SK-MEL-5 (cell line): ENCODE results near the gene TACR1. TPM values are rescaled to one million over a fixed set of nuclear protein-coding genes. Genes with fewer than 3 reads are reported as not detected.
"Not testable (repeated sequence)": the region's sequence is repeated elsewhere in the genome, so short reads cannot be mapped to it uniquely, and the experiment has no call there.

Experiments
- DNase-seq: peaks from one replicate; pipeline ENCODE4 v3.0.0-alpha.2; 2016; ENCODE audit warnings: low read depth, low spot score
- in situ Hi-C: cut with HindIII; loops from 2 replicates; pipeline ENCODE4 v1.10.0; 2016; ENCODE audit warnings: low sequenced_read_pairs, high pct_unique_total_duplicates, low pct_unique_long_range_greater_than_20kb
- total RNA-seq: library from RNA; depleted of rRNA; stranded (reverse); fragments of >200 nt; shearing (Covaris generic); gene quantifications from 2 replicates; pipeline ENCODE4 v1.2.3, GENCODE V29; 2014

Gene TACR1
- total RNA-seq, 1 experiment from 2014 or later: not detected

DNA sequence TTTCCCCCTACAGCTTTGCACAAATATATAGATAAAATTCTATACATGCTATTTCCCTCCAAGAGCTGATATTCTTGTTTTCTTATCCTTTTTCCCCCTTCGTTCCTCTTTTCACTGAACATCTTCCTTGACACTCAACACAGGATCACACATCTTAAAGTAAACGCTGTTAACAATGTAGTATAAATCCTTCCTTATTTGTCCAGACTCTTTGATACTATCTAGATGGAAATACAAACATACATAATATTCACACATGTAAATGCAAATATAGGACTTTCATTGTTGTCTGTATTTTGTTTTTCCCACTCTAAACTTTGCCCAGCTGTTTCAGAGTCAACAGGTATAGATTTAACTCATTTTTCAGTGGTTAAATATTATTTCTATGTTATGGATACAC lies 3.0 kb upstream of the TACR1 start:
- in situ Hi-C loops: no loop called here
- no peak for DNase-seq

DNA sequence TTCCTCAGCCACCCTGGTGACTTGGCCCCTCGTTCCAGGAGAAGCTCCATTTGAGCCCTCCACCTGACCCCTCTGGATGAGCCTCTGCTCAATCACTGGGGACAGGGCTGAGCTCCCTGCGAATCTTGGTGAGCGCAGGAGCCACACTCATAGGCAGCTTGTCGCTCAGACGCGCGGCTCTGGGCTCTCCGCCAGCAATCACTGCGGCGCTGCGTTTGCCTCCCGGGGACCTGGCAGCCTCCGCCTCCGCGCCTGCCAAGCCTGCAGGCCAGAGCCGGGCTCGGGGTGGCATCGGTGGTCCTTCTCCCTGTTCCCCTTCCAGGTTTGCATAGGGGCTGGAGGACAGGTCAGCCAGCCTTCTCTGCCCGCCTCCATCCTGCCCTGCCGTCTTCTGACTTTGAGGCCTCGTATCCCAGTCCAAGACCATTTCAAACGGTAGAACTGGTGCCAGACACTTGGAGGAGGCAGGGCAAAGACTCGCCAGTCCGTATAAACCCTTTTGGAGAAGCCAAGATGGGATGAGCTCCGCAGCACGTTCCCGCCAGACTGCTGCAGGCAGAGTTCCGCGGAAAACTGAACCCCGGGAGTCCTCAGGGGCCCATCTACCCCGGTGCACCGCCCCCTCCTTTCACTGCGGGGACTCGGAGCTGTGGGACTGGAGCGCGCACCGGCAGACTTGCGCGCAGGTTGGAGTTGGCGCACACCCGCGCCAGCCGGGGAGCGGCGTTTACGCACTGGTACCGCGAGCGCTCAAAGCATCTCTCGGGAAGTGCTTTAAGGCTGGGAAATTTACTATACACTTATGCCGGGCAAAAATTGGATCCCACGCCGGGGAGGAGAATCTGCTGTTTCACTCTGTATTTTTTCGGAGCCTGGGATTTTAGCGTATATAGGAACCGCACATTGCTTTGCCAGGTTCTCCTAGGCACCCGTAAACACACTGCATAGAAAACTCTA lies 1.1 kb upstream of the TACR1 start:
- in situ Hi-C loops: no loop called here

DNA sequence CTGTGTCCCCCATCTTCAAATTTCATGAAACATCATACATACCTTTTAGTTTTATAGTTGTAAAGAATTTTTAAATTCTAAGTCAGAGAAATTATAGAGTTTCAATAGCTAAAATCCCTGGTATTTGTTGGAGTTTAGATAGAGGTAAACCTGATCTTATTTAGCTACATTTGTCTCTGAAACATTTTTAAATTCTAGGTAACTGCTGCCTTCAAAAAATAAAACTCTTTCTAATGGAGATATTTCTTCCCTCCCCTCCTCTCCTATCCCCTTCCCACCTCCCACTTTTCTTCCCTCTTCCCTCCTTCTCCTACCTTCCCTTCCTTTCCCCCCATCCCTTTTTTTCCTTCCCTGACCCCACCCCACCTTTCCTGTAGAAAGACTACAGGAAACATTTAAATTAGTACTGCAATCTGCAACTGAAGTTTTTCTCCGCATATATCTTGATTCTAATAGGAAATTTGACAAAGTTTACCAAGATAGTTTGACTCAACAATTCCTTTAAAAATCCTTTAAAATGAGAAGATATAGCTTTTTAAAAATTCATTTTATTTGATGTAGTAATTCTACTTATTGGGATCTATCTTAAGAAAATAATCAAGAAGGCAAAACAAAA lies 4.1 kb downstream of the TACR1 start:
- no peak for DNase-seq
- in situ Hi-C loops: no loop called here

More for the DNA sequence above, 1.1 kb upstream of the TACR1 start:
- no peak for DNase-seq

DNA sequence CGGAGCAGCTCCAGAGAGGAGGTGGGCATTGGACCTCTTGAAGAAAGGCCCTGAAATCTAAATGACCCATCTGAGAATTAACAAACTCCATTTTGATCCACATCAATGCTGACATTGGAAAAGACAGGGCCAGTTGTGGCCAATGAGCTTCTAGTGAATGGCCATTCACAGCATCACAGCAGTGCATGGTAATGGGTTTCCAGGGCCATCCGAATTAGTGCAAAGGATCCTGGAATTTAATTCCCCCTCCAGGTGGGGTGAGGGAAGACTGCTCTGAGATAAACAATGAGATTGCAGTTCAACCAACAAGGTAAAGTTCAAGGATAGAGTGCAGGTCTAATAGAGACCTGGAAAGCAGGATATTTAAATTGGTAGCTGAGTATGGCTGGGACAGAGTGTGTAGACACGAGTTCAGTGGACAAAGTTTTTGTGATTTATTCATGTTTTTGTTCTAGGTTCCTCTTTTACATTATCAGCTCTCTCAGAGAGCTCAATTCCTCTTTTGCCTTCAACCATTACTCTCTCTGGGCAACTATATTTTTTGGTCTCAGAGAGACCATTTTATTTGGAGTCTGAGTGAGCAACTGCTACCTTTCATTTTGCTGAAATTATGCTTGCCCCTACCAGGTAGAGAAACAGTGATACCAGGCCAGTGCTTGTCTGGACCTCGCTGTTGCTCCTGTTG lies 5.0 kb downstream of the TACR1 start:
- in situ Hi-C loops: no loop called here

DNA sequence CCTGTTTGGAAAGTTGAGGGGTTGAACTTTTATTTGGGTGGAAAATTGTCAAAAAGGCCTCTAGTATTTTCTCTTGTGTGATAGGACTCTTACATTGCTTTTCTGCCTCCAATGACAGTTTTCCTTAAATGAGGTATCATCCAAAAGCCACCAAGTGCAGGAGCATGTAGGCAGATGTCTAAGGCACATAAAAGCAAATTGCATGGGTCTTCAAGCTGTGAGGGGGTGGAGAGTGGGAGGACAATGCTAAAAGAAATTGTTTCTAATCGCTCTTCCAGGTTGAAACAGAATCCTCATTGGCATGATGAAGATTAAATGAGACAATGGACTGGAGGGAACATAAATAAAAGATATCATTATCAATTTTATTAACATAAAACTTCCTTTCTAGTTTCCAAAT lies 6.8 kb downstream of the TACR1 start:
- in situ Hi-C loops: no loop called here
- no peak for DNase-seq

More for the DNA sequence above, 5.0 kb downstream of the TACR1 start:
- DNase-seq: no peak

DNA sequence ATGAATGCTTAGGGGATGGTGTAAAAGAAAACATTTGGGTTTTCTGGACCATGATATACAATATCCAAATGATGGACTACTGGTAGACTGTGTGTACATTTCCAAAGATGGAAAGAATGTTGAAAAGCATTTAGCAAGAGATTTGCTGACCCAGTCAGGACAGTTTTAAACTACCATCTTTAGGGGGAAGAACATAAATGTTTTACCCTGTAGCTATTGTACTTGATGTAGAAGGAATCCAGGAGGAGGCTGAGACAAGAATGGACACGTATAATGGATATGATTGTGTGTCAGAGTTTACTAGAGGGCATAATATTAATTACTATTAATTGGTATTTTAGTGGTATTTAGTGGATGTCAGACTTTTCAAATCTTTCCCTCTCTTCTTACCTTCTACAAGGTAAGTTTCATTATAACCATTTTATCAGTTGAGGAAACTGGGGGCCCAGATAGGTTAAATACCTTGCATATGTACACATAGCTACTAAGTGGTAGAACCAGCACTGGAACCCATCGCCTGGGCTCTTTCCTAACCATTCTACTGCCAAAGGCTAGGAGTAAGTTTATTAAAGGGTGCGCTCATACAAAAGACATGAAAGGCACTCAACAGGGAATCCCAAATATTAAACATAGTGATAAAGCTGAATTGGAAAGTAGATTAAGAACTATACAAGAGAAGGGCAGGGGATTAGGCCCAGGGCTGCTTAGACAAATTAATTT lies 8.9 kb downstream of the TACR1 start:
- in situ Hi-C loops: no loop called here
- DNase-seq: no peak

DNA sequence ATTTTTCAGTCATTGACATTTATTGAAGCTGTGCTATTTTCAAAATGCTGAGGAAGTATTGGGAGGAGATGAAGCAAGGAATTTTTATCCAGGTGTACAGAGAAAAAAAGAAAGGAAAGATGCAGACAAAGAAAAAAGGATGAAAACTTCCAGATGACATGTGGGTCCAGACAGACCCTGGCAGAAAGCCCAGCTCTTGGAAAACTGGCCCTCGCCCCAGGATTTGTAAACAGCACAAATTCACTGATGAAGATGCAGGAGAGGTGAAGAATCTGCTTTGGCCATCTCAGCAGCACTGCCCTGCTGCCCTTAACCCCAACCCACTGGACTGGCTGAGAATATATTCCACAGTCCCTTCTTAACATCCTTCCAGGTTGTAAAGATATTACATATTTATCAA lies 12.5 kb downstream of the TACR1 start:
- in situ Hi-C loops: no loop called here
- DNase-seq: no peak

DNA sequence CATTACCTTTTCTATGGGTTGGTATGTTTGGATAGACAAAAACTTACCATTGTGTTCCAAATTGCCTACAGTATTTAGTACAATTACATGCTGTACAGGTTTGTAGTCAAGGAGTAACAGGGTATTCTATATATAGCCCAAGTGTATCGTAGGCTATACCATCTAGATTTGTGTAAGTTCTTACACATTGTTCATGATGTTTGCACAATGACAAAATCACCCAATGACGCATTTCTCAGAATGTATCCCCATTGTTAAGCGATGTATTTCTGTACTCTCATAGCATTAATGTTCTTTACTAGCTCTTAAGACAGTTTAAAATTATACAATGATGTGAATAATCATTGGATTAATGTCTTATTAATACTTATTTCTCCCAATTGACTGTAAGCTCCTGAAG lies 16.7 kb downstream of the TACR1 start:
- DNase-seq: no peak
- in situ Hi-C loops: no loop called here

DNA sequence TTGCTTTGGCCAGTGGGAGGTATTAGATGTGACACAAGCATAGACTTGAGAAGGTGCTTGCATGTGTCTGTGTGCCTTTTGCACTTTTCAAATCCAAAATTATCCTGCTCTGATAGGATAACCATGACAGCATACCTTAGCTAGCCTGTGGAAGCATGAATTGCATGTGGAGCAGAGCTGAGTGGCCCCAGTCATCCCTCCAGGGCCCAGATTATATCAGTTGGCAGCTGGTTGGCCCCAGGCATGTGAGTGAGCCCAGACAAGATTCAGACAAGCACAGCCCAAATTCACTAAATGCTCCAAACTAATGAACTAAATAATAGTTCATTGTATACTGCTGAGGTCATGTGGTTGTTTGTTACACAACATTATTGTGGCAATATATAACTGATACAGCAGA lies 18.8 kb downstream of the TACR1 start:
- no peak for DNase-seq
- in situ Hi-C loops: no loop called here

DNA sequence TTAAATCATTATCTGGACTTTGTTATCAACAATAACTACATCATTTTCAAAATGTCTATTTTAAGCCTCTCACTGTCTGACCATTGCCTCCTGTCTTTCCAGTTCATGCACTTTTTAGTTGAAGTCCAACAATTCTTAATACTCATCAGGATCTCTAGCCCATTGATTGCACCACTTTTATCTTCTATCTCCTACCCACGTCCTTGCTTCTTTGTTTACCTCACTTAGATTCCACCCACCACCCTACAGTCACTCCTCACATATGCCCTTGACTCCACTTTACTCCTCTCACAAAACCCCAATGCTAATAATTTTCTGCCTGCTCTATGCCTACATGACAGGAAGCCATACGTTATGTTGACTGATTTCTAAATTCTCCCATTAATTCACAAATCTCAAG lies 21.9 kb downstream of the TACR1 start:
- in situ Hi-C loops: no loop called here
- DNase-seq: no peak

DNA sequence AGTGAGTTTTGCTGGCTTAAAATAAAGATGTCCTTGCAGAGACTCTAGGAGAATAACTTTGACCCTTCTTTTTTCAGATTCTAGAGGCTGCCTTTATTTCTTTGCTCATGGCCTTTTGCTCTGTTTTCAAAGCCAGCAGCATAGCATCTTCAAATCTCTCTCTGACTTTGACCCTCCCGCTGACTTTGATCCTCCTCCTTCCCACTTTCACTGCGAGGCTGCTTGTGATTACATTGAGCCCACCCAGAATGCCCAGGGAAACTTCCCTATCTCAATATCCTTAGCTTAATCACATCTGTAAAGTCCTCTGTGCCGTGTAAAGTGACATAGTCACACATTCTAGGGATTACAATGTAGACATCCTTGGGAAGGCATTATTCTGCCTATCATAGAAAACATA lies 23.9 kb downstream of the TACR1 start:
- in situ Hi-C loops: no loop called here
- DNase-seq: no peak

DNA sequence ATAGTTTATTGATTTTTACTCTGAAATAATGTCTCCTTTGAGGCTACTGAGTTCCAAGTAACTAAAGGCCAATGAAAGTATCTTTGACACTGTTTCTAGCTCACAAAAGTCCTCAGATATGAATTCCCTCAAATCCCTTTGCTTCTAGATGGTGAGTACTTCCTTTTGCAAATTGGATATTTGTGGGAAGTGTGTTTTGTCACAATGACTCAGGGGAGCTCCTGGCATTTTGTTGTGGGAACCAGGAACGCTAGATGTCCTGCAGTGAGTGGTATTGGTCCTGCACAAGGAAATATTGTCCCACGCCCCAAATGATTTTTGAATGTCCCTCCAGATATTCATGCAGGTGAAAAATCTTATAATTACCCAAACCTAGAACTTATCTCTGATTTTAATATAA lies 24.3 kb downstream of the TACR1 start:
- in situ Hi-C loops: no loop called here

DNA sequence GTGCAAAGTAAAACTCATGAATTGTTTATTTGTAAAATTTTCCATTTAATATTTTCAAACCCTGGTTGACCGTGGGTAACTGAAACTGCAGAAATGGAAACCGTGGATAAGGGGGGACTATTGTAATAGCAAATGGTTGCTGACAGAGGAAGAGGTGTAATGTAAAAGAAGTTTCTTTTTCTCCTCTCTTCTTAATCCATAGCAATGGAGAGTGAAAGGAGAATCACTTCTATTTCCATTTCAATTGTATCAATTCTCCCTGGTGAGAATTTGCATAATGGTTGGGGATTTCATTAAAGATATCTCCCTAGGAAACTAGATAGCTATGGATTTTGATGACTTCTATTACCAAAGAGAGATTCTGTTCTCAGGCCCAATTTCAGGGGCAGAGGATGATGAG lies 24.8 kb downstream of the TACR1 start:
- in situ Hi-C loops: no loop called here
- DNase-seq: no peak

More for the DNA sequence above, 24.3 kb downstream of the TACR1 start:
- DNase-seq: no peak

DNA sequence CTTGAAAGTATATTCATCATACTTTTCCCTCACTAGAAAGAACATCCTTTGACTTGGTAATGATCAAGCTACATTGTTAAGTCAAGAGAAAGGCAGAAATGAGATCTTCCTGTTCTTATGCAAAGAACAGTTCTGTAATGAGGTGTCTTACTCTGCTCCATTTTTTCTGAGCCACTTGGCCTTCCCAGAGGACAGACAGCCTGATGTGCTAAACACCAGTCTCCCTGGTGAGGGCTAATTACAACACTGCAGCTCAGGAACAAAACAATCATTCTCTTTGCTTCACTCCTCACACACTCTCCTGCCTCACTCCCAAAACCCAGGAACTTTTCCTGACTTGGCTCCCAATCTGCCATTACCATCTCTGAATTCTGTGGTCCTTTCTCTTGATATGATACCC lies 25.6 kb downstream of the TACR1 start:
- in situ Hi-C loops: no loop called here
- no peak for DNase-seq

DNA sequence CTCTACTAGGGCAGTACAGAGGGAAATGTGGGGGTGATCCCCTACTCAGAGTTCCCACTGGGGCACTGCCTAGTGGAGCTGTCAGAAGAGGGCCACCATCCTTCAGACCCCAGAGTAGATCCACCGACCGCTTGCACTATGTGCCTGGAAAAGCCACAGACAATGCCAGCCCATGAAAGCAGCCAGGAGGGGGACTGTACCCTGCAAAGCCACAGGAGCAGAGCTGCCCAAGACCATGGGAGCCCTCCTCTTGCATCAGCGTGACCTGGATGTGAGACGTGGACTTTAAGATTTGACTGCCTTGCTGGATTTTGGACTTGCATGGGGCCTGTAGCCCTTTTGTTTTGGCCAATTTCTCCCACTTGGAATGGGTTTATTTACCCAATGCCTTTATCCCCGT lies 27.9 kb downstream of the TACR1 start:
- in situ Hi-C loops: not testable (repeated sequence)

DNA sequence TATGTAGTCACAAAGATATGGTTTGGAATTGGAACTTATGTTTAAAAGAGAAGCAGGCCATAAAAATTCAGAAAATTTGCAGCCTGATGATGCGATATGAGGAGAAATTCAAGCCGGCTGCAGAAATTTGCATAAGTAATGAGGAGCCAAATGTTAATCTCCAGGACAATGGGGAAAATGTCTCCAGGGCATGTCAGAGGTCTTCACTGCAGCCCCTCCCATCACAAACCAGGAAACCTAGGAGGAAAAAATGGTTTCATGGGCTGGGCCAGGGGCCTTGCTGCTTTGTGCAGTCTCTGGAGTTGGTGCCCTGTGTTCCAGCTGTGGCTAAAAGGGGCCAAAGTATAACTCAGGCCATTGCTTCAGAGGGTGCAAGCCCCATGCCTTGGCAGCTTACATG lies 28.4 kb downstream of the TACR1 start:
- in situ Hi-C loops: no loop called here
- no peak for DNase-seq

More for the DNA sequence above, 27.9 kb downstream of the TACR1 start:
- not testable (repeated sequence) for DNase-seq

DNA sequence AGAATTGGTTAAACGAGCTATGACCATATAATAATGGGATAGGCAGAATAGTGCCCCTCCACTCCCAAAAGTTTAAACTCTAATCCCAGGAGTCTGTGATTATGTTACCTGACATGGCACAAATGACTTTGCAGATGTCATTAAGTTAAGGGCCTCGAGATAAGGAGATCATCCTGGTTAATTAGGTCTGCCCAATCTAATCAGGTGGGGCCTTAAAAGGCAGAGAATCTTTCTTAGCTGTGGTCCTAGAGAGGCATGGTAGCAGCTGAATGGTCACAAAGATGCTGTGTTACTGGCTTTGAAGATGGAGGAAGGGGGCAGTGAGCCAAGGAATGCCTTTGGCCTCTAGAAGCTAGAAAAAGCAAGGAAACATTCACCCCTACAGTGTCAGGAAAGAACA lies 31.1 kb downstream of the TACR1 start:
- in situ Hi-C loops: no loop called here

DNA sequence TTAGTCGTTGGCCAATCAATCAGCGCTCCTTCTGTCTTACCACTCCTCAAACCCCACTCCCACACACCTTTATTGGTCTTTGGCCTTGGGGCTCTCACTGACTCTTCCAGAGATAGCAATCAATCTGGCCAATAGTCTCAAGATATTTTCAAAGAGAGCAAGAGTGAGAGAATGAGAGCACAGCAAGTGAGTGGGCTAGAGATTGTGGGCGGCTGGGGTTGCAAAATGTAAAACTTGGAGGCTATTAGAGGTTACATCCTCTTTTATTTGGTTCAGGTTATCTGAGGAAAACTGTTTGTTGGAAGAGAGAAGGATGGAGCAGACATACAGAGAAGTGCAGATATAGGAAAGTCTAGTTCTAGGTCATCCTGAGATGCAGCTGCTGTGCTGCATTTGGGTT lies 32.8 kb downstream of the TACR1 start:
- in situ Hi-C loops: no loop called here
- no peak for DNase-seq

More for the DNA sequence above, 31.1 kb downstream of the TACR1 start:
- no peak for DNase-seq
